ENCODE results near the gene CSRP3.

DNA sequence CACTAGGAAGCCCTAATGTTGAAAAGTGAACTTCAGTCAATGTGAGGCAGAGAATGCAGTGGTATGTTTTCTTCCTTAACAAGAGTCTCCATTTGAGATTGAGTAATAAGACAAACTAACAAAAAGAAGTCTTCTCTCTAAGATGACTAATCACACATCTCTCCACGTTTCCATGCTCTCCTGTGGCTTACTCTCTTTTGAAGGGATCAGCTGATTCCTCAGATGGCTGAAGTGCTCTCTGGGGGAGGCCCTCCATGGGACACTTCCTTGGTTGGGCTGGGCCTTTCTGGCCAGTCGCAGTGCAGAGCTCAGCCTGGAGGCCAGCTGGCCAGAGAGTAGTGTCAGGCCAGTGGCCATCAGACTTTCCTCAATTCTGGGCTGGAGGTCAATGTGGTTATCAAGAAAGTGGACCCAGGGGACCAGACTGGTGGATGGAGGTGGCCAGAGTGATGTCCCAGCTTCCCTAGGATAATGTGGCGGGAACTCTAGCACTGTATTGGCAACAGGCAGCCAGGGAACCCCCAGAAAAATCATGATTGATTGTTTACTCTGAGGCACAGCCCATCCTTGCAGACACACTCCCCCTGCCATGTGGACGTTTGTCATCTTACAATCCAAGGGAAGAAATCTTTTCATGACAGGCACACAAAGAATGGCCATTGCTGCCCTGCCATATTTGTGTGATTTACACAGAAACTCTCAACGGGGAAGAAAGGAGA, 14.5 kb downstream of the CSRP3 start:
- TF ChIP-seq POLR2A (IDR thresholded peaks at IDR 0.05; ENCODE audit: low read depth, low read length) (no peak), MYC (IDR thresholded peaks at IDR 0.05; ENCODE audit: low read depth, low read length) (no peak)

All from endothelial cell of umbilical vein (primary cell).